ENCODE results near the gene OTX1. TPM values are rescaled to one million over a fixed set of nuclear protein-coding genes. Genes with fewer than 3 reads are reported as not detected.

The OTX1 gene
- total and polyA plus RNA-seq, 2 experiments from 2014 or later = 1.3 to 2.2 TPM

- TF ChIP-seq REST (IDR thresholded peaks at IDR 0.05; ENCODE audit: unreplicated experiment) (no peak), CREB1 (CRISPR knock-in tag; IDR thresholded peaks at IDR 0.05; ENCODE audit: low read depth) (no peak), EZH2 (IDR thresholded peaks at IDR 0.05; ENCODE audit: low read depth, unreplicated experiment) (peak; percentile 95), ETS1 (IDR thresholded peaks at IDR 0.05) (no peak), EZH2phosphoT487 (IDR thresholded peaks at IDR 0.05; ENCODE audit: unreplicated experiment) (peak; percentile 70)
Observed at GRCh38 chr2:63053081-63053888, 2.7 kb downstream of the OTX1 start (continued).

- Histone ChIP-seq H3K4me1 (ENCODE audit: insufficient read depth) (peaks cover 68% of the 10 kb centered on the region), H3K36me3 (ENCODE audit: insufficient read depth) (no peaks in the 10 kb centered on the region), H2AFZ (no peak overlapping the region), H3K79me2 (replicated peaks; ENCODE audit: insufficient read depth) (no peaks in the 10 kb centered on the region), H3K4me3 (peak overlapping the region; percentile 89), H3K27ac (ENCODE audit: low read depth) (no peak overlapping the region), H3K4me2 (peak overlapping the region; percentile 96), H4K20me1 (replicated peaks; ENCODE audit: insufficient read depth) (peaks cover 17% of the 10 kb centered on the region), H3K9me2 (ENCODE audit: insufficient read depth) (no peaks in the 10 kb centered on the region), H3F3A (replicated peaks; ENCODE audit: low read depth) (peaks cover 40% of the 10 kb centered on the region), H3K27me3 (ENCODE audit: insufficient read depth) (peaks cover 95% of the 10 kb centered on the region)
- H3K36me3 Mint-ChIP-seq (ENCODE audit: low read depth) = peaks cover 10% of the 10 kb centered on the region; the same call in 2 of the 3 replicates
- DNase-seq (ENCODE audit: low spot score) = peak; percentile 94
- ATAC-seq = peak; percentile 11
- peak overlapping the region; percentile 70 for H3K4me3 Mint-ChIP-seq
- H3K27me3 Mint-ChIP-seq (ENCODE audit: insufficient read depth, low read depth, poor library complexity) = peaks cover 94% of the 10 kb centered on the region
- H3K4me1 Mint-ChIP-seq = peaks cover 65% of the 10 kb centered on the region
- H3K27ac Mint-ChIP-seq = no peak overlapping the region
- H3K9me3 Mint-ChIP-seq = peaks cover 9% of the 10 kb centered on the region
- TF ChIP-seq NANOG (IDR thresholded peaks at IDR 0.05; ENCODE audit: borderline replicate concordance) (0 out of 2 replicates have a peak, but pooled peaks have one; percentile 33), CTCF (conservative IDR thresholded peaks at IDR 0.05; ENCODE audit: low read depth in 2 of 2) (peak; percentile 78 to 84), POLR2AphosphoS5 (IDR thresholded peaks at IDR 0.05; ENCODE audit: low read depth) (no peak), ZNF331 (CRISPR knock-in tag; IDR thresholded peaks at IDR 0.05; ENCODE audit: low read depth) (peak; percentile 32; the same call in 1 of the 2 replicates), STAT1 (IDR thresholded peaks at IDR 0.05; ENCODE audit: unreplicated experiment) (no peak), EZH2 (IDR thresholded peaks at IDR 0.05; ENCODE audit: low read depth, unreplicated experiment) (peak; percentile 22), CREB1 (CRISPR knock-in tag; IDR thresholded peaks at IDR 0.05; ENCODE audit: low read depth) (peak; percentile 40; the same call in 1 of the 2 replicates)
Observed at GRCh38 chr2:63053889-63054602, 3.4 kb downstream of the OTX1 start.
